Ramos (cell line): ENCODE data around the gene TBX1.
"Not testable (repeated sequence)": the region's sequence is repeated elsewhere in the genome, so short reads cannot be mapped to it uniquely, and the experiment has no call there.

ENCODE experiments used
- in situ Hi-C: fragments of 300-500 bp; cut with MboI; formaldehyde crosslinking; loops from one replicate; pipeline ENCODE4 v1.14.3; 2022; ENCODE audit warnings: low sequenced_read_pairs; ENCODE audit not compliant: unreplicated experiment

TBX1 gene

DNA sequence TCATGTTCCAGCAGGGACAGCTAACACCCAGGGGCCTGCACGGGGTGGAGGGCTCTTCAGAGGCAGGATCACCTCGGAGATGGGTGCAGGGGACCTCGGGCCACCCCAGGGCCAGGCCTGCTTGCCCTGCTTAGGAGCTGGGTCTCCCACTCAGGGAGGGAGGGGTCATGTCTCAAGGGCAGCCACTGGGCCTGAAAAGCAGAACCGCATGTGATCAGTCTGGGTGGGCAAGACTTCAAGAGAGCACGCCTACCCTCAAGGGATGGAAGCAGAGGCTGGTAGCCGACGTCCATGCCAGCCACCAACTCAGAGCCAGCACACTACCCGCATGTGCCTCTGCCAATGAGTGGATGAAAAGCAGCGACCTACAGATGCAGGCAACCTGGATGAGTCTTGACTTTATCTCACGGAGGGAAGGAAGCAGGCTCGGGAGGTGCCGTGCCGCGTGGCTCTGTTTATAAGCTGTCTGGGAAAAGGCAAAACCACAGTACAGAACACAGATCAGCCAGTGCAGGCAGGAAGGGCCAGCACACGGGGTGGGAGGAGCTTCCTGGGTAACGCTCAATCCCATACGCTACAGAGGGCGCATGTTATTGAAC lies 16.0 kb downstream of the TBX1 start:
- in situ Hi-C loops = no loop called here

DNA sequence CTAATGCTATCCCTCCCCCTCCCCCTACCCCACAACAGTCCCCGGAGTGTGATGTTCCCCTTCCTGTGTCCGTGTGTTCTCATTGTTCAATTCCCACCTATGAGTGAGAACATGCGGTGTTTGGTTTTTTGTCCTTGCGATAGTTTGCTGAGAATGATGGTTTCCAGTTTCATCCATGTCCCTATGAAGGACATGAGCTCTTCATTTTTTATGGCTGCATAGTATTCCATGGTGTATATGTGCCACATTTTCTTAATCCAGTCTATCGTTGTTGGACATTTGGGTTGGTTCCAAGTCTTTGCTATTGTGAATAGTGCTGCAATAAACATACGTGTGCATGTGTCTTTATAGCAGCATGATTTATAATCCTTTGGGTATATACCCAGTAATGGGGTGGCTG lies 16.6 kb downstream of the TBX1 start:
- in situ Hi-C loops = not testable (repeated sequence)

DNA sequence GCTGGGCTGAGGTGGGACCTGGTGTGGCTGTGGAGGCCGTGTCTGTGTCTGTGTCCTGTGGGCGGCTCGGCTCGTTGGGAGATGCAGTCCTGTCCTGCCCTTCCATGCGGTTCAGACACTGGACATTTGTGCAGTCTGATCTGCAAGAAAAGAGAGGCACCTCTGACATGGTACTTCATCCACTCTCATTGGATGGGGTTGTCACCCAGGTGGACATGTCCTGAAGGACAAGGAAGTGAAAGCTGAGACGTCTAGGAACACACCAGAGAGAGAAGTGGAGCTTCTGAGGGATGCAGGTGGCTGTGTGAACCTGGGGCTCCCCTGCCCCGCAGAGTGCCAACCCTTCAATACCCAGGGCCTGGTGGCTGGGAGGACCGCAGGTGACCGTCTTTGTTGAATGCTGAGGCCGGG lies 18.4 kb downstream of the TBX1 start:
- in situ Hi-C loops = no loop called here

DNA sequence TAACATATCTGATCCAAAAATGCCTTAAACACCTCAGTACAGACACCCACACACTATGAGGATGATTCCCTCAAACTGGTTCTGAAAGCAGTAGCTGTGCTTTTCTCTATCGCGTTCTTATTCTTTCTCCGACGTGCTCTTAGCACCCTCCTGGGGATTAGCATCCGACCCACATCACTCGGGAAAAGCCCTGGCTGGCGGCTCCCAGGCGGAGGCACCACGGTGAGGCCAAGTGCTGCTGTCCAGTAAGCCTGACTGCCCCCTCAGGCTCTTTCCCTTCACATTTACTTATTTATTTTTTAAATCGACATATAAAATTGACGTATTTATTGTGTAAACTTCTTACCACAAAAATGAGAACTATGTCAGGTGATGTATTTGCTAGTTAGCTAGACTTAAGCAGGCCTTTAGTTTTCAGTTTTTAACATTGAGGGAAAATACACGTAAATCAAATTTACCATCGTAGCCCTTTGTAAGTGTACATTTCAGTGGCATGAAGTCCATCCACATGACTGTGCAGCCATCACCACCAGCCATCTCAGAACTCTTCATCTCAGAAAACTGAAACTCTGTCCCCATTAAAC lies 19.2 kb downstream of the TBX1 start:
- in situ Hi-C loops = no loop called here

DNA sequence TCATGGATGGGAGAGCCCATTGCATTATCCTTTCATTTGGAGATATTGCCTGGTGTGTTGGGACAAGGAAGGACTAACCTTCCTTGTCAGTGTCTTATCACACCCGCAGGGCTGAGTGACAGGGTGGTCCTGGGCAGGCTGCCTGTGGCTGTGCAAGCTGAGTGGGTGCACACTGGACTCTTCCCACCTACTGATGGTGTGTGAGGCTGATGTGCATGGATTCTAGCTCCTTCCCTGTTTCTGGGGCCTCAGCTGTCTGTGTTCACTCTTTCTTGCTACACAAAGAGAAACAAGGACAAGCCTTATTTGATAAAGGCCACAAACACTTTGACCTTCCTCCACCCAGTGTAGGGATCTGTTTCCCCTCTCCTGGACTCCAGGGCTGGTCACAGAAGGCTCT lies 22.0 kb downstream of the TBX1 start:
- in situ Hi-C loops = no loop called here

DNA sequence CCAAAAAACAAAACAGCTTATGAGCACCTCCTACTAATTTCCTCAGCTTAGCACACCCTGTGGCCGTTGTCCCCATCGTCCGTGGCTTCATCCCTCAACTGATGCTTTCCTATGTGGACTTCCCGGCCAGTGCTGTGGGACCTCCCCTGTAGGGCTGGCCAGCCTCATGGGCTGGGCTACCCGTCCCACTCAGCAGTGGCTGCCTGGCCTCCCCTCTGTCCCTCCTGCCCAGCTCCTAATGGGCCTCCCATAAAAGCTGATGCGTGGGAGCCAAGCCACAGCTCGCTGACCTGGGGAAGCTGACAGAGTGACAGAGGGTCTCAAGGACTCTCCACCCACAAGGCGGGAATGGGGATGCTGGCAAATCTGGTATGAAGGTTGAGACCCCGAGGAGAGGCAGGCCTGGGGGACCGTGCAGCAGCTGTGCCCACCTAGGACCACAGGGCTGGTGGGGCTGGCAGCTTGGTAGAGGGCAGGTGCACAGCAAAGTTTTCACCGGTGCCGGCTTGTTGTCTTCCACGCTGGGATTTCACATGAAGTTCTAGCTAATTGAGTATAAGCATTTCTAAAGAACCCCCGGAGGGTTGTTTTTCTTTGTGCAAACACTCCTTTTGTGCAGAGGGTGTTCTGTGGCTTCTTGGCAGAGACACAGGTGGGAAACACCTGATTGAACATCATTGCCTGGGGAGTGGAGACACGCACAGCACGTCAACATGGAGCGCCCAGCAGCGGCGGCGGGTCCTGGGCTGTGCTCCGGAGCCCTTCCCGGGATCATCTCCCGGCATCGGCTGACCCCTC lies 23.2 kb downstream of the TBX1 start:
- in situ Hi-C loops = no loop called here

DNA sequence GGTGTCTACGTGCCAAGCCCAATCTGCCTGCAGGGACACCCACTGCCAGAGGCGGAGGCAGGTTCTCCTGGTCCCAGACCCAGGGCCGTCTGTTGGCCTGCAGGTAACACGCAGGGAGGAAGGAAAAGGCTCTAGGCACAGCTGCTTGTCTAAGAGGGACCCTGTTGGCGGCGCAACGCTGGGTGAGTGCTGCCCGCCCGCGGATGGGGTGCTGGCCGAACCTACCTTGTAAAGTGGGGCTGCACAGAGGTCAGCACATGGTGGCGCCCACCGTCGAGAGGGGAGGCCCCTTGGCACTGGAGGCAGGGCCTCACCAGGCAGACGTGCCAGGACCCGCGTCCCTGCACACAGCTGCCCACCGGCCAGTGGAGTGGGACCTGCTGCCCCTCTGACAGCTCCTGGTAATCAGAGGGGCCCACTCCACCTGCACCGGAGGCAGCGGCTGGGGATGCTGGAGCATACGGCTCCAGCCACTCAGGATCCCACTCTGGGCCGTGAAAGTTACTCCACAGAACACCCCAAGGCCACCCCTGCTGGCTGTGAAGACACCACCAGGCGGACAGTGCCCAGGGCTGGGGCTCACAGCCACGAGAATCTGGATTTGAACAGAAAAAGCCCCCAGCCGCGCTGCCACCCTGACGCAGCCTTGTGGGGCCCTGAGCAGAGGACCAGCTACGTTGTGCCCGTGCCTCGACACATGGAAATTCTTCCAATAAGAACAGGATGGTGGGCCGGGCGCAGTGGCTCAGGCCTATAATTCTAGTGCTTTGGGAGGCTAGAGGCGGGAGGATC lies 24.0 kb downstream of the TBX1 start:
- in situ Hi-C loops = no loop called here

DNA sequence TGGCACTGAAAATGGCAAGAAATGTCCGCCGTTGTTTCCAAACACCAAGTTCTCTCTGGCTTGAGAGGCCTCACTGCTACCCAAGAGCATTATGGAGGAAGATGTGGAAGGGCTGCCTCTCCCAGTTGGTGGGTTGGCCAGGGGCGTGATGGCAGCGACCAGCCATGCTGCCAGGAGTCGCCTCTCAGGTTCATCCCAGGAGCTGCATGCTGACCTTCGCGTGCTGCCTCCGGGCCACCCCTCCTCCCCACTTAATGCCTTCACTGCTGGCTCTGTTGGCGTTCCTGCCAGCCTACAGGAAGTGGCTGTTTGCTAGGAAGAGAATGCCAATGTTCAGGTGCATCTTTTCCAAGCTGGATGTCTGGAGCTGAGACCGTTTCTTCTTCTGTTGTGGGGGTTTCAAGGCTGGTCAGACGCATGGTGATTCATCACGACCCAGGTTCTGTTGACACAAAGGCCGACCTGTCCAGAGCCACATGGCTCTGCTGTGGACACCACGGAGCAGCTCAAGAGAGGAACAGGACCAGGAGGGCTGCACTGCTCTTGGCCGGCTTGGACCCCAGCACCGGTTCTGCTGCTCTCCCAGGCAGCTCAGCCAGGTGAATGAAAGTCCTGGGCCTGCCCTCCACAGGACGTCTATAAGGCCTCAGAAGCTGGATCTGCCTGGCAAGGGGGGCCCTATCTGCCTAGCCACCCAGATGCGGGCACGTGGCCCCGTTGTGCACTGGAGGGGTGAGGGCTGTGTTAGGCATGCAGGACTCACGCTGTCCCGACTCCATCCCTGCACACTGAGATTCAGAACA lies 25.1 kb downstream of the TBX1 start:
- in situ Hi-C loops = no loop called here

DNA sequence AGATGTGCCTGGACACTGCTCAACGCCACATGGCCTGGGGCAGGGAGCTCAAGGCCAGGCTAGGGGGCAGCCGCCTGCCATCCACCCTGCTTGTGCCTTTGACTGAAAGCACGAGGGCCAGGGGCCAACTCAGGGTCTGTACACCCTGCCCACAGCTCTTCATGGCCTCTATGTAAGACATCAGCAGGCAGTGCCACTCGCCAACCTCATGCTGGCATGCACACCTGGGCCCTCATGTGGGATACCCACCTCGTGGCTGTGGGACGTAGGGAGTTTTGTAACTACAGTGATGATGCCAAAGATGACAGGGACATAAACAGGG lies 25.6 kb downstream of the TBX1 start:
- in situ Hi-C loops = no loop called here

DNA sequence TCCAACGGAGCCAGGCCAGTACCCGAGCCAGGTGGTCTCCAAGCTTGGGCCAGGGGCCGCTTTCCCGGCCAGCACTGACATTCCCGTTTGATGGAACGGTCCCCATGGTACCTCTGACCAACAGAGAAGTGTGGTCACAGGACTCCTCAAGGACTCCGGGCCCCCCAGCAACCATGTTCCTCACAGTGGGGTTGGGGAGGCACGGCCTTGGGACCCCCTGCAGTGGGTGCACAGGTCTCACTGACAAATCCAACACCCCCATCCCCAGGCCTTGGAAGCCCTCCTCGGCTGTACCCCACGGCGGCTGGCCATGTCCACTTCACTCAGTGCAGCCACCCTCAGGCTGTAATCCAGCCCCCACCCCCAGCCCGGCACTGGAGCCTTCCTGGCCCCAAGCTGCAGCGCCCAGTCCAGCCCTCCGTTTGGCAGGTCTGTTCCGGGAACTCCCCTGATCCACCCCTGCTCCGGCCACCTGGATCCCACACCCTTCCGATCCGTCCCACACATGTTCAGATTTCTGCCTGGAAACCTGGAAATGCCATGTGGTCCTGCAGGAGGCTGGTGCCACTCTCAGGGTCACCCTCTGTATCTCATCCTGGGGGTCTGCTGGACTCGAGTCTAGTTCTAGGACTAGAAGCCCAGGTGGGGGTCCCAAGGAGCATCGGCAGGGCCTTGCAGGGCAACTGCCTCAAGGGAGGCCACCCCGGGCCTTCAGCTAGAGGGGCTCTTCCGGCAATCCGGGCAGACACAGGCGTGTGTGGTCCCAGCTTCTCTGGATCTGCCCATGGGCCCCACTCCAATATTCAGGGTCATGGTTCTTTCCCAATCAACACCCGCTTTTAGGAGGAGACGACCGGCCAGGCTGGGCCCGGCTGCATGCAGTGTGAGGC lies 26.6 kb downstream of the TBX1 start:
- in situ Hi-C loops = no loop called here

DNA sequence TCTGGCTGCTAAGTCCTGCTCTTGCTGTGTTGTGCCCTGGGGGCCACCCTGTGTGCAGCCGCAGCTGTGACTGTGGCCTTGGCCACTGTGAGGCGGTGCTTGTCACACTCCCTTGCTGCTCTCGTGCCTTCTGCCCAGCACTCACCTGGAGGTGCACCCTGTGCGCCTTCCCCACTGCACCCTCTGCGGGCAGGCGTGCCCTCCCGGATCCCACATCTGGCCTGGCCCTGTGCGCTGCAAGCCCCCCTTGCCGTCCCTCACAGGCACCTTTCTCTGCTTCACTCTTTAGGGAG lies 27.2 kb downstream of the TBX1 start:
- in situ Hi-C loops = no loop called here

DNA sequence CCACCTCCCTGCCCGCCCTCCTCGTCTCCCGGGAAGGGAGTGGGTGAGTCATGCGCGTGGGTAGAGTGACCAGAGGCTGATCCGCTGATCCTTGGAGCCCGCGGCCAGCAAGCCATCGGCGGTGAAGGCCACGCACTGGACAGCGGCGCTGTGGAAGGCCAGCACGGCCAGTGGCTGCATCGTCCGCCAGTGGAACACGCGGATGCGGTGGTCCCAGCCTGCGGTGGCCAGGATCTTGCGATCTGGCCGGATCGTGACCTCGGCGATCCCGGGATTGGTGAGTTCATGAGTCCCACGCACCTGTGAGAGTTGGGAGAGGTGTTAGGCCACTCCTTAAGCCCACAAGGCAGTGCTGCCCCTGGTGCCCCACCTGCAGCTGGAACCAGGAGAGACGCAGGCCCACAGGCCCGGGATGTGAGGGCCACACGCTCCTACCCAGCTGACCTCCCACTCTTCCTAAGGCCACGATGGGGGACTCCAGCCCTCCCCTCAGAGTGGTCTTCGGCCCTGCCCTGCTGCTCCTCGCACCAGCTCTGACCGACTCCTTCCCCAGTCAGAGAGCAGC lies 28.2 kb downstream of the TBX1 start:
- in situ Hi-C loops = no loop called here

DNA sequence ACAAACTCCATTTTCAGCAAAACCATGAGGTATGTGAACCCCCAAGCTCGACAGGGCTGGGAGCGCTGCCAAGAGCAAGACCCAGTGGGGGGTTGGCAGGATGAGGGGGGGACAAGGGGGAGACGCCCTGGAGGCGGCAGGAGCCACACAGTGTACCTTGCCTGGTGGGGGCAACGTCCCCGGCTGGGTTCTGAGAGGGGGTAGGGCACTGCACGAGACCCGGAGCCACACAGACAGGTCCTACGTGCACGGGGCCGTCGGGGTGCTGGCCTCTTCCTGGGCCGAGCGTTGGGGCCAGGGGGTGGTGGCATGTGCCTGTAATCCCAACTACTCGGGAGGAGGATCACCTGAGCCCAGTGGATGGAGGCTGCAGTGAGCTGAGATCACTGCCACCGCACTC lies 28.8 kb downstream of the TBX1 start:
- in situ Hi-C loops = no loop called here

DNA sequence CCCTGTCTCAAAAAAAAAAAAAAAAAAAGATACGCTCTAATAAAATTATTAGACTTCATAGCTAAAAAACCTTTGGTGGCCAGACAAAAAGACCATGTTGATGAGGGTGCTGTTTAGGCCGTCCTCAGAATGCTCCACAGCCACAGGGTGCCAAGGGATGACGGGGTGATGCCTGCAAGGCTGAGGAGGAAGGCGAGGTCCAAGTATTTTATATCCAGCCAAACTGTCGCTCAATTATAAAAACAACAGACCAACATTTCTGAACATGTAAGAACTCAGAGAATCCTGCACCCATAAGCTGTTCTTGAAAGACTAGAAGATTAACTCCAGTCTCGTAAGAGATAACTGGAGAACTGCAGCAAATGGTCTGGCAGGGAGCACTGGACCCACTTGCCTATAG lies 29.2 kb downstream of the TBX1 start:
- in situ Hi-C loops = no loop called here

DNA sequence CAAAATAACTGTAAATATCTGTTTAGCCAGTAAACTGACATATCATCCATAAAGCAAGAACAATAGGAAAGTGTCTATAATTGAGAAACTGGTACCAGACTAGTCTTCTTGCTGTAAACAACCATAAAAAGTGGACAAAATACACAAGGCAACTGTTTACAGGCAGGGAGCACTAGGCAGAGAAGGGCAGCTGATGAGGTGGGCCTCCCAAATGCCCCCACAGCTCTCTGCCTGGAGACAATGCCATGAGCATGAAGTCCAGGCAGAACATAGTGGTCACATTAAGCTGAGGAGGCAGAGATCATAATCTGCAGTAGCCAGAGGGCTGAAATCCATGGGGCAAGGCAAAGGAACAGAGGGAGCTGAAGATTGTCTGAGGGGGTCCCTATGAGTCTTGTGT lies 30.7 kb downstream of the TBX1 start:
- in situ Hi-C loops = no loop called here

DNA sequence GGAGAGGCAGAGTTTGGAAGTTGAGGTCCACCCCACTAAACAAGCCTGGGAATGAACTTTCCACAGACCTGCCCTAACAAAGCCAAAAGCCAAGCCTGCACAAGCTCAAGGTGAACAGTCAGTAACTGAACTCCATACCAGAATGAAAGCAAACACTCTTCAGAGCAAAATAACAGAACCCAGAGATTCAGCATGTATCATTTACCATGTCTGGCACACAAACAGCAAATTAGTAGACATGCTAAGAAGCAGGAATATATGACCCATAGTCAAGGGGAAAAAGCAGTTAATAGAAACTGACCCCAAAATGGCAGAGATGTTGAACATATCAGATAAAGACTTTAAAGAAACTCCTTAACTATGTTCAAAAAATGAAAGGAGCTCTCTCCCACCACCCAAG lies 31.3 kb downstream of the TBX1 start:
- in situ Hi-C loops = no loop called here

DNA sequence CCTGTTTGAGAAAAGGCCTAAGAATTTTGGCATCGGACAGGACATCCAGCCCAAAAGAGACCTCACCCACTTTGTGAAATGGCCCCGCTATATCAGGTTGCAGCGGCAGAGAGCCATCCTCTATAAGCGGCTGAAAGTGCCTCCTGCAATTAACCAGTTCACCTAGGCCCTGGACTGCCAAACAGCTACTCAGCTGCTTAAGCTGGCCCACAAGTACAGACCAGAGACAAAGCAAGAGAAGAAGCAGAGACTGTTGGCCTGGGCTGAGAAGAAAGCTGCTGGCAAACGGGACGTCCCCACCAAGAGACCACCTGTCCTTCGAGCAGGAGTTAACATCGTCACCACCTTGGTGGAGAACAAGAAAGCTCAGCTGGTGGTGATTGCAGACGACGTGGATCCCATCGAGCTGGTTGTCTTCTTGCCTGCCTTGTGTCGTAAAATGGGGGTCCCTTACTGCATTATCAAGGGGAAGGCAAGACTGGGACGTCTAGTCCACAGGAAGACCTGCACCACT lies 31.9 kb downstream of the TBX1 start:
- in situ Hi-C loops = not testable (repeated sequence)

DNA sequence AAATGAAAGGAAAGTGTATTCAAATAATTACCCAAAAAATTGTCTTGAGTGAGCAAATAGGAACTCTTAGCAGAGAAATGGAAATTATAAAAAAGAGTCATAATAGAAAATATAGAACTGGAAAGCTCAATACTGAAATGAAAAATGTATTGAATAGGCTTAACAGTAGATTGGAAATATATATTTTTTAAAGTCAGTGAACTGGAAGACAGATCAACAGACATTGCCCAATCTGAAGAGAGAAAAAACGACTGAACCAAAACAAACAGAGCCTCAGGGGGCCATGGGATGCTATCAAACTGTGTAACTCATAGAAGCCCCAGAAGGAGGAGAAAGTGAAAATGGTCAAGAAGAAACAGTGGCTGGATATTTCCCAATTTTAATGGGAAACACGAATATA lies 32.6 kb downstream of the TBX1 start:
- in situ Hi-C loops = no loop called here

DNA sequence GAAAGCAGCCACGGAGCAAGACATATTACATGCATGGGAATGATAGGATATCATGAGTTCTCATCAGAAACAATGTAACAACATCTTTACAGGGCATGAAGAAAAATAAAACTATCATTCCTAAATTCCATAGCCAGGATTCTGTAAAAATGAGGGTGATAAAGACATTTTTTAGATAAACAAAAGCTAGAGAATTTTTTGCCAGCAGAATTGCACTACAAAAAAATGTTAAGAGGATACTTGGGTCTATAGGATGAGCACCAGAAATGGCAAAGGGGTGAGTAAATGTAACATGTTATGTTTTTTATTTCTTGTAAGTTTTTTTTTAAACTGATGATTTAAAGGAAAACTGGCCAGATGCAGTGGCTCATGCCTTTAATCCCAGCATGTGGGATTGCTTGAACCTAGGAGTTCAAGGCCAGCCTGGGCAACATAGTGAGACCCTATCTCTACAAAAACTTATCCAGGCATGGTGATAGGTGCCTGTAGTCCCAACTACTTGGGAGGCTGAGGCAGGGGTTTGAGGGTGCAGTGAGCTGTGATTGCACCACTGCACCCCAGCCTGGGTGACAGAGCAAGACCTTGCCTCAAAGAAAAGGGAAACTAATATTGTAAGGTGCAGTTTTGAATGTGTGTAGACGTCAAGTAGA lies 33.2 kb downstream of the TBX1 start:
- in situ Hi-C loops = no loop called here
